ENCODE measurements around the gene KPNA1. TPM values are rescaled to one million over a fixed set of nuclear protein-coding genes. Genes with fewer than 3 reads are reported as not detected.

Gene KPNA1
- total and polyA plus RNA-seq, 2 of the 13 experiments (the other 11 are each of a cell fraction or from before 2014, with no cell fraction given) = 15.4 to 30.0 TPM

DNA sequence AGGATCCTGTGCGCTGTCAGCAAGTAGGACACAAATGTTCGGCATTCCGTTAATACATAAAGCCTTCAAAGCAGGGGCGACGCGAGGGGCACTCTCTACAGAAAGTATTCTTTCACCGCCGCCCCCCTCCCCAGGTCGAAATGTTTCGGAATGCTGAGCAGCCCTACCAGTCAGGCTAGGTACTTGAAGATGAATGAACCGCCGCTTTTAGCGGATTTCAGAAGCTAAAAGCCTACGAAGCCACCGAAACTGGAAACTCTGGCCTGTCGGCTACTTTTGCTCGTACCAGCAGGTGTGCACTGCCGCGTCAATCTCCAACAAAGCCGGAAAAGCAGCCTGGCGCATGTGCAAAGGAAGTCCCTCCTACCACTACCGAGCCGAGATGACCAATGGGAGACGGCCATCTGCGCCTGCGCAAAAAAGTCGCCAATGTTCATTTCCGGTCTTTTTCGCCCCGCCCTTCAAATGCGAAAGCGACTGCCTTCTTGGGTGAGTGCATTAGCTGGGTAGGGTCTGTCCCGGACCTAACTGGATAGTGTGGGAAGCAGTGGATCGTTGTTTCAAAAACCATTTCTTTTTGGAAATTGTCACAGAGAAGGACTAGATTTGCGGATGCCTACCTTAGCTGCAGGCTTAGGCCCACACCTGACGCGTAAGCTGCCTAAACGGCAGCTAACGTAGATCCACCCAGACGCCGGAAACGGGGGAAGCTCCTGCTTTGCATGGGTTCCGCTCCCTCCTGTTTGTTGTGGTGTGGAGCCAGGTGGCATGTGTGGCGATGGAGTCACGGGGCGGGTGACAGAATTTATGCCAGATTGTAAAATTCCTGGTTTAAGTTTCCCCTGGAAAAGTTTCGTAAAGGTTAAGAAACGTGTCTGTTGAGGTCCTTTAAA, 98.7 kb downstream of the KPNA1 start, which contains the start of gene WDR5B (continued):
- TF ChIP-seq, protein P1, sequence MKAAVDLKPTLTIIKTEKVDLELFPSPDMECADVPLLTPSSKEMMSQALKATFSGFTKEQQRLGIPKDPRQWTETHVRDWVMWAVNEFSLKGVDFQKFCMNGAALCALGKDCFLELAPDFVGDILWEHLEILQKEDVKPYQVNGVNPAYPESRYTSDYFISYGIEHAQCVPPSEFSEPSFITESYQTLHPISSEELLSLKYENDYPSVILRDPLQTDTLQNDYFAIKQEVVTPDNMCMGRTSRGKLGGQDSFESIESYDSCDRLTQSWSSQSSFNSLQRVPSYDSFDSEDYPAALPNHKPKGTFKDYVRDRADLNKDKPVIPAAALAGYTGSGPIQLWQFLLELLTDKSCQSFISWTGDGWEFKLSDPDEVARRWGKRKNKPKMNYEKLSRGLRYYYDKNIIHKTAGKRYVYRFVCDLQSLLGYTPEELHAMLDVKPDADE (CRISPR knock-in tag; IDR thresholded peaks at IDR 0.05) = no peak
- TF ChIP-seq, protein P2, sequence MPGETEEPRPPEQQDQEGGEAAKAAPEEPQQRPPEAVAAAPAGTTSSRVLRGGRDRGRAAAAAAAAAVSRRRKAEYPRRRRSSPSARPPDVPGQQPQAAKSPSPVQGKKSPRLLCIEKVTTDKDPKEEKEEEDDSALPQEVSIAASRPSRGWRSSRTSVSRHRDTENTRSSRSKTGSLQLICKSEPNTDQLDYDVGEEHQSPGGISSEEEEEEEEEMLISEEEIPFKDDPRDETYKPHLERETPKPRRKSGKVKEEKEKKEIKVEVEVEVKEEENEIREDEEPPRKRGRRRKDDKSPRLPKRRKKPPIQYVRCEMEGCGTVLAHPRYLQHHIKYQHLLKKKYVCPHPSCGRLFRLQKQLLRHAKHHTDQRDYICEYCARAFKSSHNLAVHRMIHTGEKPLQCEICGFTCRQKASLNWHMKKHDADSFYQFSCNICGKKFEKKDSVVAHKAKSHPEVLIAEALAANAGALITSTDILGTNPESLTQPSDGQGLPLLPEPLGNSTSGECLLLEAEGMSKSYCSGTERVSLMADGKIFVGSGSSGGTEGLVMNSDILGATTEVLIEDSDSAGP (CRISPR knock-in tag; IDR thresholded peaks at IDR 0.05; ENCODE audit: borderline replicate concordance) = peak; percentile 35; the same call in 1 of the 2 replicates
- TF ChIP-seq, protein P3, sequence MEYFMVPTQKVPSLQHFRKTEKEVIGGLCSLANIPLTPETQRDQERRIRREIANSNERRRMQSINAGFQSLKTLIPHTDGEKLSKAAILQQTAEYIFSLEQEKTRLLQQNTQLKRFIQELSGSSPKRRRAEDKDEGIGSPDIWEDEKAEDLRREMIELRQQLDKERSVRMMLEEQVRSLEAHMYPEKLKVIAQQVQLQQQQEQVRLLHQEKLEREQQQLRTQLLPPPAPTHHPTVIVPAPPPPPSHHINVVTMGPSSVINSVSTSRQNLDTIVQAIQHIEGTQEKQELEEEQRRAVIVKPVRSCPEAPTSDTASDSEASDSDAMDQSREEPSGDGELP (IDR thresholded peaks at IDR 0.05; ENCODE audit: borderline replicate concordance, low read depth) = peak; percentile 72
- TF ChIP-seq, protein P4, sequence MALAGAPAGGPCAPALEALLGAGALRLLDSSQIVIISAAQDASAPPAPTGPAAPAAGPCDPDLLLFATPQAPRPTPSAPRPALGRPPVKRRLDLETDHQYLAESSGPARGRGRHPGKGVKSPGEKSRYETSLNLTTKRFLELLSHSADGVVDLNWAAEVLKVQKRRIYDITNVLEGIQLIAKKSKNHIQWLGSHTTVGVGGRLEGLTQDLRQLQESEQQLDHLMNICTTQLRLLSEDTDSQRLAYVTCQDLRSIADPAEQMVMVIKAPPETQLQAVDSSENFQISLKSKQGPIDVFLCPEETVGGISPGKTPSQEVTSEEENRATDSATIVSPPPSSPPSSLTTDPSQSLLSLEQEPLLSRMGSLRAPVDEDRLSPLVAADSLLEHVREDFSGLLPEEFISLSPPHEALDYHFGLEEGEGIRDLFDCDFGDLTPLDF (CRISPR knock-in tag; IDR thresholded peaks at IDR 0.05) = peak; percentile 59; the same call in 1 of the 2 replicates
- TF ChIP-seq, protein P5, sequence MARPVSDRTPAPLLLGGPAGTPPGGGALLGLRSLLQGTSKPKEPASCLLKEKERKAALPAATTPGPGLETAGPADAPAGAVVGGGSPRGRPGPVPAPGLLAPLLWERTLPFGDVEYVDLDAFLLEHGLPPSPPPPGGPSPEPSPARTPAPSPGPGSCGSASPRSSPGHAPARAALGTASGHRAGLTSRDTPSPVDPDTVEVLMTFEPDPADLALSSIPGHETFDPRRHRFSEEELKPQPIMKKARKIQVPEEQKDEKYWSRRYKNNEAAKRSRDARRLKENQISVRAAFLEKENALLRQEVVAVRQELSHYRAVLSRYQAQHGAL (CRISPR knock-in tag; IDR thresholded peaks at IDR 0.05; ENCODE audit: not compliant biosample characterization) = peak; percentile 83
- TF ChIP-seq PHF20 (CRISPR knock-in tag; IDR thresholded peaks at IDR 0.05) (peak; percentile 91), ZNF747 (CRISPR knock-in tag; IDR thresholded peaks at IDR 0.05; ENCODE audit: borderline replicate concordance) (peak; percentile 64; the same call in 1 of the 2 replicates), BRD4 (CRISPR knock-in tag; IDR thresholded peaks at IDR 0.05) (peak; percentile 10; the same call in 1 of the 2 replicates), AGO1 (IDR thresholded peaks at IDR 0.05; ENCODE audit: low read depth, low read length, poor library complexity, severe bottlenecking) (peak; percentile 26), ZNF530 (CRISPR knock-in tag; IDR thresholded peaks at IDR 0.05; ENCODE audit: low read depth) (no peak), TEAD3 (CRISPR knock-in tag; optimal IDR thresholded peaks at IDR 0.05; ENCODE audit: borderline replicate concordance) (no peak), ZFAT (CRISPR knock-in tag; conservative IDR thresholded peaks at IDR 0.05) (0 out of 2 replicates have a peak, but pooled peaks have one; percentile 26), ZNF501 (CRISPR knock-in tag; IDR thresholded peaks at IDR 0.05) (peak; percentile 79), ZNF605 (CRISPR knock-in tag; IDR thresholded peaks at IDR 0.05) (peak; percentile 98), ZNF619 (CRISPR knock-in tag; IDR thresholded peaks at IDR 0.05) (0 out of 2 replicates have a peak, but pooled peaks have one; percentile 29), ZBTB38 (CRISPR knock-in tag; IDR thresholded peaks at IDR 0.05) (peak; percentile 40; the same call in 1 of the 2 replicates), NFIC (IDR thresholded peaks at IDR 0.05; ENCODE audit: low read length) (peak; percentile 35; the same call in 1 of the 2 replicates), ZNF124 (CRISPR knock-in tag; IDR thresholded peaks at IDR 0.05) (0 out of 2 replicates have a peak, but pooled peaks have one; percentile 87), ZFP36L2 (CRISPR knock-in tag; IDR thresholded peaks at IDR 0.05) (0 out of 2 replicates have a peak, but pooled peaks have one; percentile 33), THAP11 (CRISPR knock-in tag; IDR thresholded peaks at IDR 0.05) (peak; percentile 89)
- TF ChIP-seq, protein P6, sequence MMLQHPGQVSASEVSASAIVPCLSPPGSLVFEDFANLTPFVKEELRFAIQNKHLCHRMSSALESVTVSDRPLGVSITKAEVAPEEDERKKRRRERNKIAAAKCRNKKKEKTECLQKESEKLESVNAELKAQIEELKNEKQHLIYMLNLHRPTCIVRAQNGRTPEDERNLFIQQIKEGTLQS (CRISPR knock-in tag; IDR thresholded peaks at IDR 0.05) = no peak
- TF ChIP-seq, protein P7, sequence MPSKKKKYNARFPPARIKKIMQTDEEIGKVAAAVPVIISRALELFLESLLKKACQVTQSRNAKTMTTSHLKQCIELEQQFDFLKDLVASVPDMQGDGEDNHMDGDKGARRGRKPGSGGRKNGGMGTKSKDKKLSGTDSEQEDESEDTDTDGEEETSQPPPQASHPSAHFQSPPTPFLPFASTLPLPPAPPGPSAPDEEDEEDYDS (CRISPR knock-in tag; IDR thresholded peaks at IDR 0.05) = peak; percentile 92

Measured in HepG2 (cell line).